ENCODE results near the gene AKT3.
"Not testable (repeated sequence)": the region's sequence is repeated elsewhere in the genome, so short reads cannot be mapped to it uniquely, and the experiment has no call there.

AKT3 gene

DNA sequence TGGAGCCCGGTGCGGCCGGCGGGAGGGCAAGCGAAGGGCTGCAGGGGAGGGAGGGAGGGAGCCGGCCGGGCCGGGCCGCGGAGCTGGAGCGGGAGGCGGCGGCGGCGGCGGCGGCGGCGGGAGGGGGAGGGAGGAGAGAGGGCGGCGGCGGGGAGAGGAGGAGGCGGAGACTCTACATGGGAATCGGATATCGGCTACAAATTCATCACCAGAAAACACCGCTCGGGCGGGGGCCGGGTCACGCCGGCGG, at the start of gene AKT3:
Gene AKT3, minus strand, starts transcription at position 42 of the 250 bp plus-strand sequence. CDS start 7,073 bp downstream, outside the sequence.
- peak; percentile 85 for DNase-seq (ENCODE audit: low spot score)

DNA sequence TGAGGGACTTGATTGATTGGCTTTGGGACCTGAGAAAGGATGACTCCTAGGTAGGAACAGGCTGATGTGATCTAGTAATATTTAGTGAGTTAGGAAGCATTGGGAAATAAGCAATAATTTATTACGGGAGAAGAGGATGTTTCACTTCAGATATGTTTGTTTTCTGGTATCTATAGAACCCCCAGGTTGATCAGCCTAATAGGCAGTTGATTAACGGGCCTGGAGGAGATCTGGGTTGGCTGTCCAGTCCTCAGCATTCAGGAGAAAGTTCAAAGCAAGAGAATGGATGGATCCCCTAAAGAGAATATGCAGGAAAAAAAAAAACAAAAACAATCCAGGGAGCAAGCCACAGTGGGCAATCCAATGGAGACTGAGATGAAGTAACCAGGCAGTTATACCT, 48.2 kb upstream of the AKT3 start:
- DNase-seq (ENCODE audit: low spot score): no peak

- no peak for DNase-seq (ENCODE audit: low spot score)
These were observed 46.3 kb upstream of the AKT3 start for GRCh38 chr1:243896313-243896712.

GRCh38 chr1:243892456-243892855, 42.4 kb upstream of the AKT3 start:
- no peak for DNase-seq (ENCODE audit: low spot score)

GRCh38 chr1:243890576-243890975, 40.5 kb upstream of the AKT3 start:
- peak; percentile 13 for DNase-seq (ENCODE audit: low spot score)

GRCh38 chr1:243885806-243886205, 35.8 kb upstream of the AKT3 start:
- no peak for DNase-seq (ENCODE audit: low spot score)

DNA sequence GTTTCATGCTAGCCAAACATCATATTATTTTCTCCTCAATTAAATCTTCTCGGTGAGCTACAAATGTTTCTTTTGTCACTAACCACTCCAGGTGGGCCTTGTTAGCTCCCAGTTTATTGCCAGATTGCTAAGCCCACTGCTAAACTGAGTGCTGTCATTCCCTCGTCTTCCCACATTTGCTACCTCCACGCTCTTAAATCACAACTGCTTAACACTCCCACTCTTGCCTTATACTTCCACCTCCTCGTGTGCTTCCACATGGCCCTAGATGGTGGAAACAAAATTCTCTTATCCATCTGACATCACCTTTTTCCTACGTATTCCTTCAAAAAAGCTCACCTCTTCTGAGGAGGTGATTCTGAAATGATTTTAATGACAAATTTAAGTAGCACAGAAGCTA, 34.6 kb upstream of the AKT3 start:
- no peak for DNase-seq (ENCODE audit: low spot score)

DNA sequence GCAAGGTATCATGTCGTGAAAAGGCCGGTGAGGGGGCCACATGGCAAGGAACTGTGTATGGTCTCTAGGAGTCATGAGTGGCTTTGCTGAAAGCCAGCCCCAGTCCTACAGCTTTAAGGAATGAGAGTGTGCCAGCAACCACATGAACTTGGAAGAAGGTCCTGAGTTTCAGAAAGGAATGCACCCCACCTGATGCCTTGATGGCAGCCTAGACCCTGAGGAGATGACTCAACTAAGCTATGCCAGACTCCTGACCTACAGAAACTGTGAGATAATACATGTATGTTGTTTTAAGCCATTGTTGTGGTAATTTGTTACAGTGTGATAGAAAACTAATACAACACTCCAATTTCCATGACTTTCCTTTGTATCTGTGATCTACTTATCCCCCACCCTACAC, 33.5 kb upstream of the AKT3 start:
- peak; percentile 88 for DNase-seq (ENCODE audit: low spot score)

DNA sequence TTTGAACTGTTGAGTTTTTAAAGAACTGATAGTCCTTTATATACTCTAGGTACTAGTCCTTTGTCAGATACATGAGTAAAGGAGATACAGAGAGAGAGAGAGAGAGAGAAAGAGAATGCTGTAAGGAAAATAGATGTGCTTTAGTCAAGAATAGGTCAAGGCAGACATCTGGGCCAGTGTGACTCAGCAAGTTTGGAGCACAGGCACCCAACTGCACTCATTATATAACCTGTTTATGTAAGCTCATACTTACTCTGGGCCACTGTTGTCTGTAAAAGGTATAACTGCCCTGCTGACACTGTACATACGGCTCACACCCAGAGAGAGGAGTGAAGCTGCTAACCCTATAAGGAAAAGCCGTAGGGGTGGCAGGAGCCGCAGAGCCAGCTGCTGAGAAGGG, 32.2 kb upstream of the AKT3 start:
- peak; percentile 30 for DNase-seq (ENCODE audit: low spot score)

DNA sequence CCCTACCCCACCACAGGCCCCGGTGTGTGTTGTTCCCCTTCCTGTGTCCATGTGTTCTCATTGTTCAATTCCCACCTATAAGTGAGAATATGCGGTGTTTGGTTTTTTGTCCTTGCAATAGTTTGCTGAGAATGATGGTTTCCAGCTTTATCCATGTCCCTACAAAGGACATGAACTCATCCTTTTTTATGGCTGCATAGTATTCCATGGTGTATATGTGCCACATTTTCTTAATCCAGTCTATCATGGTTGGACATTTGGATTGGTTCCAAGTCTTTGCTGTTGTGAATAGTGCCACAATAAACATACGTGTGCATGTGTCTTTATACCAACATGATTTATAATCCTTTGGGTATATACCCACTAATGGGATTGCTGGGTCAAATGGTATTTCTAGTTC, 27.0 kb upstream of the AKT3 start:
- not testable (repeated sequence) for DNase-seq (ENCODE audit: low spot score)

- DNase-seq (ENCODE audit: low spot score): no peak
These were observed 5.7 kb upstream of the AKT3 start for GRCh38 chr1:243855616-243856318.

- no peak for DNase-seq (ENCODE audit: low spot score)
These were observed 1.7 kb upstream of the AKT3 start for GRCh38 chr1:243851765-243852164.

- no peak for DNase-seq (ENCODE audit: low spot score)
These were observed 1.3 kb upstream of the AKT3 start for GRCh38 chr1:243851257-243851756.

GRCh38 chr1:243850452-243851256, 611 bp upstream of the AKT3 start:
- peak; percentile 77 for DNase-seq (ENCODE audit: low spot score)

DNA sequence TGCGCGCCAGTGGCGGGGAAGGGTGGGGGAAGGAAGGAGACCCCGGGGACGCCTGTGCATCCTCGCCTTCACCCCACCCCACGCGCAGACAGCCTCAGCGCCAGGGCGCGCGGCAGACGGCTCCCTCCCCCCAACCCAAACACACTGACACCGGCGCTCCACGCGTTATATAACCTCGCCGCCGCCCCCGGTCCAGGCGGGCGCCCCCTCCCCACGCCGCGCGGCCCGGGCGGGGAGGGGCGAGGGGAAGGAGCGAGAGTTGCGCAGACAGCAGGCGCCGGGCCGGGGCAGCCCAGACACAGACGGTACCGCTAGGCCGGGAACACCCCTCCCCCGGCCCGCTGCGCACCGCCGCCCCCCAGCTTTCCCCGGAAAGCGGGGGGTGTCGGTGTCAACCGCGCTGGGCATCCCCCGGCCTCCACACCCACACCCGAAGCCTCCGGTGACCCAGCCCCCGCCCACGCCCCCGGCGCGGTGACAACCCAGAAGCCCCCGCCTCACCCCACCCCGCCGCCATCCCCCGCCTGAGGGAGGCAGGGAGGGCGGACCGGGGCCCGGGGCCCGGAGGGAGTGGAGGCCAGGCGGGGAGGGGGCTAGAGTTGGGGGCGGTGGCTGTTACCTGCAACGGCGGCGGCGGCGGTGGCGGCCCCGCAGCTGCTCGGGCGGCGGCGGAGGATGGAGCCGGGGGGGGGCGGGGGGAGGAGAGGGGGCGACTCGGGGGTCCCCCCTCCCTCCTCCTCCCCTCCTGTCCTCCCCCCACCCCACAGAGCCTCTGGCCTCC, 432 bp downstream of the AKT3 start:
- DNase-seq (ENCODE audit: low spot score): no peak

- DNase-seq (ENCODE audit: low spot score): peak; percentile 67
These were observed 1.1 kb downstream of the AKT3 start for GRCh38 chr1:243848858-243849420.

DNA sequence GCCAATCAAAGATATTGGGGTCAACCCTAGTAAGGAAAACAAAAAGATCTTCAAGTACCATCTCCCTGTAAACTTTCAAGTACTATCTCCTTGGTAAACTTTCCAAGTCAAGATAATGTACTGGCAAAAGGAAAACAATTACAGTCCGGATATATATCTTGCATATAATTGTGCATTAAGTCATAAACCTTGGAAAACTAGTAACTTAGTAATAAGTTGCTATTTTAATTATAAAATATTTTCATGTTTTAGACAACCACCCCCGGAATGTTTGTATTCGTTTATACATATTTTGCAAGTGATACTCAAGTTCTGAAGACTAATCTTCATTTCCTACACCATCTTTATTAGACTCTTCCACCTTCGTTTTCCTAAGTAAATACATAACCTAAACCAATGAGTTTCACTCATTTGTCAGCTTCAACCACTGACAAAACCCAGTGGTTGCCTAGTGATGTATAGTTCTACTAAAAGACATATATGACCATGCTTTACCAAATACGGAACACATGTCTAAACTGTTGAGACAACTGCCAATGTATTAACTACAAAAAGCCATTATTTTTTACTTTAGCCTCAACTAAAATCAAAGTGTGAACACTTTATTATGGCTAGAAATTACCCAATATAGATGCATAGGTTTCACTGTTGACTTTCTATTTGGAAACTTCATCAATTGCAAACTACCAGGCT, 1.7 kb downstream of the AKT3 start:
- DNase-seq (ENCODE audit: low spot score): no peak

DNA sequence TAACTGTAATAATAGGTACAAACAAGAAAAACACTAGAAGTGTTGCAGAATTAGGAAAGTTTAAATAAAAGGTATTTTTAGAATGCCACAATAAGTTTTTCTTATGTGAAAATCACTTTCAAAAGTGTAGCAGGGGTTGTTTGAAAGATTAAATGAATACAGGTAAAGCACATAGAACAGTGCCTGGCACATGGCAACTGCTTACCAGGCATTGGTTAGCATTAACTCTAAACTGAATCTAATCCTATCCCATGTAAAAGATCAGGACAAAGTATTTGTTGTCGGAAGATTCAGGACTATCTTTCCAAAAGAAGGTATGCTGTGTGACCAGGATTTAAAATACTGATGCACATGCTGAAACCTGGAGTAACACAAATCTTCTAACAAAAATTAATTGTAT, 3.3 kb downstream of the AKT3 start:
- DNase-seq (ENCODE audit: low spot score): no peak

GRCh38 chr1:243845888-243846287, 4.2 kb downstream of the AKT3 start:
- no peak for DNase-seq (ENCODE audit: low spot score)

- no peak for DNase-seq (ENCODE audit: low spot score)
These were observed 5.9 kb downstream of the AKT3 start for GRCh38 chr1:243844186-243844585.

DNA sequence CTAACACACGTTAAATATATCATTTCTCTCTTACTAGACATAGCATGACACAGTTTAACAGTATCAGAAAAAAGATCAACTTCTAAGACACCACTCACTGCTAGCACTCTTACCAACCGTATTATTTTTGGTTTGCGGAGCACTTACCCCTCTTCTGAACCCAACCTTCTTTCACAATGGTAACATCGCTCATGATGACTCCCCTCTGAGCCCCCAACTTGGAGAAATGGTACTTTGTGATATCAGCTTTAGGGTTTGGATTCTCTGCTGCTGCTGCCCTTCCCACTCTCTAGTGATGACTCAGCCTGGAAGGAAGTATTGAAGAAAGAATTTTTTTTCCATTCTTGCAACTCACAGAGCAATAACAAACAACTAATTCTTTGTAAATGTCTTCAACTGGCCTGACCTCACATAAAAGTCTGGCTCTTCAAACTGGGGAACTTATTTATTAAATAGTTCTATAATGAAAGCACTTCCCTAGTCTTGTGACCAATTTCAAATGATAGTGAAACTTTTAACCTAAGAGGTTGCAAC, 7.0 kb downstream of the AKT3 start:
- peak; percentile 60 for DNase-seq (ENCODE audit: low spot score)

DNA sequence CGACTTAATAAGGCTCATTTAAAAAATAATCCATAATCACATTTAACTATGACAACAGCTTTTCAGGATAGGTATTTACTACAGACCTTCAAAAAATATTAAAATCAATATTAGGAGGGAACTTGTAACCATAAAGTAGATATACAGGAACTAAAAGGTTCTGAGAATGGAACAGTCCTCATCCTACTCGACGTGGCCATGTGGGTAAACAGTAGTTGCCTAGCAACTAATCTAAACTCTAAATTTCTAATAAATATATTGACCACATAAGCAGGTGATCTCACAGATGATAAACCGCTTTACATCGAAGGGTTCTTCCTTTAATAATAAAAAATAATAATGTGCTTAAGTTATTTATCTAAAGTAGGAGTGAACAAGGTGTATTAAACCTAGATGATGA, 7.9 kb downstream of the AKT3 start:
- DNase-seq (ENCODE audit: low spot score): no peak
